ENCODE results near the gene BCR. TPM values are rescaled to one million over a fixed set of nuclear protein-coding genes. Genes with fewer than 3 reads are reported as not detected.

BCR gene
- total RNA-seq, 1 donor from 2014 or later, result 268 TPM

- Mint-ChIP-seq H3K27ac (ENCODE audit: unreplicated experiment) (peak overlapping the region; percentile 72), H3K27me3 (ENCODE audit: unreplicated experiment) (peaks cover 28% of the 10 kb centered on the region), H3K4me3 (ENCODE audit: unreplicated experiment) (peak overlapping the region; percentile 73), H3K9me3 (ENCODE audit: unreplicated experiment) (peaks cover 26% of the 10 kb centered on the region), H3K4me1 (ENCODE audit: low read depth, unreplicated experiment) (peaks cover 49% of the 10 kb centered on the region), H3K36me3 (ENCODE audit: unreplicated experiment) (no peaks in the 10 kb centered on the region)
- no peak for TF ChIP-seq CTCF (IDR thresholded peaks at IDR 0.05; ENCODE audit: partially characterized antibody, unreplicated experiment)
- DNase-seq, result no peak
Observed at GRCh38 chr22:23242473-23243001, 62.2 kb downstream of the BCR start.

GRCh38 chr22:23243006-23243573 is 62.8 kb downstream of the BCR start:
- Mint-ChIP-seq H3K36me3 (ENCODE audit: unreplicated experiment) (no peaks in the 10 kb centered on the region), H3K9me3 (ENCODE audit: unreplicated experiment) (peaks cover 25% of the 10 kb centered on the region), H3K27me3 (ENCODE audit: unreplicated experiment) (peaks cover 24% of the 10 kb centered on the region), H3K4me3 (ENCODE audit: unreplicated experiment) (peak overlapping the region; percentile 73), H3K27ac (ENCODE audit: unreplicated experiment) (peak overlapping the region; percentile 72), H3K4me1 (ENCODE audit: low read depth, unreplicated experiment) (peaks cover 43% of the 10 kb centered on the region)
- DNase-seq, result no peak
- TF ChIP-seq CTCF (IDR thresholded peaks at IDR 0.05; ENCODE audit: partially characterized antibody, unreplicated experiment), result no peak

GRCh38 chr22:23243859-23244689 is 63.8 kb downstream of the BCR start:
- peaks cover 18% of the 10 kb centered on the region for H3K27me3 Mint-ChIP-seq (ENCODE audit: unreplicated experiment)
- H3K27ac Mint-ChIP-seq (ENCODE audit: unreplicated experiment), result peak overlapping the region; percentile 56
- no peaks in the 10 kb centered on the region for H3K36me3 Mint-ChIP-seq (ENCODE audit: unreplicated experiment)

GRCh38 chr22:23244690-23245044 is 64.4 kb downstream of the BCR start:
- Mint-ChIP-seq H3K9me3 (ENCODE audit: unreplicated experiment) (peaks cover 20% of the 10 kb centered on the region), H3K36me3 (ENCODE audit: unreplicated experiment) (no peaks in the 10 kb centered on the region), H3K4me1 (ENCODE audit: low read depth, unreplicated experiment) (peaks cover 45% of the 10 kb centered on the region), H3K4me3 (ENCODE audit: unreplicated experiment) (peak overlapping the region; percentile 73), H3K27ac (ENCODE audit: unreplicated experiment) (peak overlapping the region; percentile 56), H3K27me3 (ENCODE audit: unreplicated experiment) (peaks cover 18% of the 10 kb centered on the region)
- TF ChIP-seq CTCF (IDR thresholded peaks at IDR 0.05; ENCODE audit: partially characterized antibody, unreplicated experiment), result no peak
- DNase-seq, result no peak

More at GRCh38 chr22:23243859-23244689, 63.8 kb downstream of the BCR start:
- H3K4me3 Mint-ChIP-seq (ENCODE audit: unreplicated experiment), result peak overlapping the region; percentile 73
- no peak for DNase-seq
- H3K4me1 Mint-ChIP-seq (ENCODE audit: low read depth, unreplicated experiment), result peaks cover 44% of the 10 kb centered on the region
- no peak for TF ChIP-seq CTCF (IDR thresholded peaks at IDR 0.05; ENCODE audit: partially characterized antibody, unreplicated experiment)
- peaks cover 23% of the 10 kb centered on the region for H3K9me3 Mint-ChIP-seq (ENCODE audit: unreplicated experiment)

Measured in glutamatergic neuron (in vitro differentiated cells).